ENCODE data around the gene FBXL4. TPM values are rescaled to one million over a fixed set of nuclear protein-coding genes. Genes with fewer than 3 reads are reported as not detected.

FBXL4 gene
- total RNA-seq, 6 experiments from 2014 or later = 10.6 to 13.0 (median 12.3) TPM

- H3K4me1 Mint-ChIP-seq (ENCODE audit: low read depth) = peaks cover 14% of the 10 kb centered on the region
- H3K27me3 Mint-ChIP-seq (ENCODE audit: insufficient read depth) = peaks cover 7% of the 10 kb centered on the region; the same call in 1 of the 2 replicates
- no peaks in the 10 kb centered on the region for H3K36me3 Mint-ChIP-seq (ENCODE audit: low read depth)
- no peak for TF ChIP-seq CTCF (IDR thresholded peaks at IDR 0.05)
- no peak overlapping the region for H3K27ac Mint-ChIP-seq
- no peak overlapping the region for H3K4me3 Mint-ChIP-seq
- DNase-seq = no peak
- no peaks in the 10 kb centered on the region for H3K9me3 Mint-ChIP-seq
These were observed 11.9 kb upstream of the FBXL4 start for GRCh38 chr6:98959631-98960030.

- no peak for TF ChIP-seq CTCF (IDR thresholded peaks at IDR 0.05)
- Mint-ChIP-seq H3K9me3 (no peaks in the 10 kb centered on the region), H3K4me3 (no peak overlapping the region), H3K4me1 (ENCODE audit: low read depth) (peaks cover 14% of the 10 kb centered on the region), H3K36me3 (ENCODE audit: low read depth) (no peaks in the 10 kb centered on the region), H3K27me3 (ENCODE audit: insufficient read depth) (peaks cover 7% of the 10 kb centered on the region; the same call in 1 of the 2 replicates), H3K27ac (no peak overlapping the region)
- DNase-seq = no peak
These were observed 11.0 kb upstream of the FBXL4 start for GRCh38 chr6:98958776-98959175.

DNA sequence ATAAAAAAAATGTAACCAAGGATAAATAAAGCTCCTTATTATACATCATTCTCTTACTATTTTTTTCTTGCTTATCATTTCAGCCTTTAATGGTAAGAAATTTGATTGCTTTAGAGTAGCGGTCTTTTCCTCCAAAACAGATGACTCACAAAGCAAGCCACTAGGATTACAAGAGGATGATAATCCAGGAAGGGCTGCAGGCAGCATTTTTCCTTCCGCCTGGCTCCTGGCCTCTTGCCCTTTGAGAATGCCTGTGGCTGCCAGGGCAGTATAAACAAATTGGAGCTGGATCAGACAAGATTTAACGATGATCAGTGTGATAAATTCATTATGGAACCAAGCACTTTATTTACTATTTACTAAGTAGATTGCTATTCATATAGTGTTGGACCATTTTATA is 9.7 kb upstream of the FBXL4 start:
- H3K27me3 Mint-ChIP-seq (ENCODE audit: insufficient read depth) = peaks cover 7% of the 10 kb centered on the region; the same call in 1 of the 2 replicates
- H3K9me3 Mint-ChIP-seq = no peaks in the 10 kb centered on the region
- H3K27ac Mint-ChIP-seq = no peak overlapping the region
- TF ChIP-seq CTCF (IDR thresholded peaks at IDR 0.05) = no peak
- peak; percentile 85 for DNase-seq
- no peak overlapping the region for H3K4me3 Mint-ChIP-seq
- peaks cover 14% of the 10 kb centered on the region for H3K4me1 Mint-ChIP-seq (ENCODE audit: low read depth)
- no peaks in the 10 kb centered on the region for H3K36me3 Mint-ChIP-seq (ENCODE audit: low read depth)

GRCh38 chr6:98949589-98949988 is 1.8 kb upstream of the FBXL4 start:
- H3K27me3 Mint-ChIP-seq (ENCODE audit: insufficient read depth) = peaks cover 5% of the 10 kb centered on the region
- no peak overlapping the region for H3K27ac Mint-ChIP-seq
- no peak for DNase-seq
- H3K4me1 Mint-ChIP-seq (ENCODE audit: low read depth) = peaks cover 25% of the 10 kb centered on the region
- no peak overlapping the region for H3K4me3 Mint-ChIP-seq
- TF ChIP-seq CTCF (IDR thresholded peaks at IDR 0.05) = no peak
- 0 out of 2 replicates have a peak, but pooled peaks cover 7% of the 10 kb centered on the region for H3K36me3 Mint-ChIP-seq (ENCODE audit: low read depth)
- peaks cover 6% of the 10 kb centered on the region; the same call in 1 of the 2 replicates for H3K9me3 Mint-ChIP-seq

DNA sequence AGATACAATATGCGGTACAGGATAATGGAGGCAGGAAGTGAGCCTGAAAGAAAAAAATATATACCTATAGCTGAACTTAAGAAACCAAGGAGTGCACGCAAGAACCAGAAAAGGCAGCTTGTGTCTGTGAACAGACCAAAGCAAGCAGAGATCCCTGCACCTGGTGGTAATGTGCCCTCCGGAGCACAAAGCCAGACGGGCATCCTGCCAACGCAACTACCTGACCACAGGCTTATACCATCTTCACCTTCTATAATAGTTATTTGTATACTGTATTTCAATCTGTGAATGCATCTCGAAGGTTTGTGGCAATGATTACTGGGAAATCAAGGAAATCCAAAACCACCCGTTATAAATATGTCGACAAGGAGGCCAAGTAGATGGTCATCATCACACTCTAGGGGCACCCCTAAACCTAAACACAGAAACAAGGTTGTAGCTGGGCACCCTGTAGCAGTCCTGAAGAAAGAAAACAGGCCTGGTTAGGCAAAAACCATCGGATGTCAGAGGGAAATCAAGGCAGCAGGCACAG is 801 bp downstream of the FBXL4 start:
- H3K4me3 Mint-ChIP-seq = peak overlapping the region; percentile 96
- H3K27ac Mint-ChIP-seq = peak overlapping the region; percentile 93
- peaks cover 27% of the 10 kb centered on the region for H3K4me1 Mint-ChIP-seq (ENCODE audit: low read depth)
- peaks cover 5% of the 10 kb centered on the region for H3K27me3 Mint-ChIP-seq (ENCODE audit: insufficient read depth)
- 0 out of 2 replicates have a peak, but pooled peaks cover 22% of the 10 kb centered on the region for H3K36me3 Mint-ChIP-seq (ENCODE audit: low read depth)
- no peak for DNase-seq
- no peak for TF ChIP-seq CTCF (IDR thresholded peaks at IDR 0.05)
- H3K9me3 Mint-ChIP-seq = peaks cover 10% of the 10 kb centered on the region; the same call in 1 of the 2 replicates

Measured in HFFc6 (cell line).